Stimulated activated CD4-positive, alpha-beta T cell treated with anti-CD3 and anti-CD28 coated beads, Interleukin-2, amount 100 ng/mL, for 4 hours (primary cell): ENCODE results near the gene MGA.
A peak's percentile ranks its signal among the peaks of the same experiment; 100 is the strongest.

Experiments
- DNase-seq: peaks from one replicate; pipeline ENCODE4 v3.0.0-alpha.2; 2020; ENCODE audit warnings: low read depth

Gene MGA

DNA sequence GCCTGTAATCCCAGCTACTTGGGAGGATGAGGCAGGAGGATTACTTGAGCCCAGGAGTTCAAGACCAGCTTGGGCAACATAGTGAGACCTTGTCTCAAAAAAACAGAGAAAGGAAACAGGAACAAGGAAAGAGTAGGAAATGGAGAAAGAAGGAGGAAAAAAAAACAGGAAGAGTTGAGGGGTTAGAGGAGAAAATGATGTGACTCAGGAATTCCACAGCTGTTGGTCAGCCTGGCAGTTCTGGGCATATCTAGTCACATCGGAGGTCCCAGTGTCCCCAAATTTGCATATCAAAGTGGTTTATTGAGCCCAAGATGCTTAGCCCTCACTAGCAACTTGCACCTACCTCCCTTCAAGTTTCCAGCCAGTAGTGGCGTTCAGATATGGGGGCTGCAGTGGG is 148.9 kb downstream of the MGA start:
- DNase-seq = no peak

GRCh38 chr15:41809526-41810220 is 149.5 kb downstream of the MGA start:
- no peak for DNase-seq

DNA sequence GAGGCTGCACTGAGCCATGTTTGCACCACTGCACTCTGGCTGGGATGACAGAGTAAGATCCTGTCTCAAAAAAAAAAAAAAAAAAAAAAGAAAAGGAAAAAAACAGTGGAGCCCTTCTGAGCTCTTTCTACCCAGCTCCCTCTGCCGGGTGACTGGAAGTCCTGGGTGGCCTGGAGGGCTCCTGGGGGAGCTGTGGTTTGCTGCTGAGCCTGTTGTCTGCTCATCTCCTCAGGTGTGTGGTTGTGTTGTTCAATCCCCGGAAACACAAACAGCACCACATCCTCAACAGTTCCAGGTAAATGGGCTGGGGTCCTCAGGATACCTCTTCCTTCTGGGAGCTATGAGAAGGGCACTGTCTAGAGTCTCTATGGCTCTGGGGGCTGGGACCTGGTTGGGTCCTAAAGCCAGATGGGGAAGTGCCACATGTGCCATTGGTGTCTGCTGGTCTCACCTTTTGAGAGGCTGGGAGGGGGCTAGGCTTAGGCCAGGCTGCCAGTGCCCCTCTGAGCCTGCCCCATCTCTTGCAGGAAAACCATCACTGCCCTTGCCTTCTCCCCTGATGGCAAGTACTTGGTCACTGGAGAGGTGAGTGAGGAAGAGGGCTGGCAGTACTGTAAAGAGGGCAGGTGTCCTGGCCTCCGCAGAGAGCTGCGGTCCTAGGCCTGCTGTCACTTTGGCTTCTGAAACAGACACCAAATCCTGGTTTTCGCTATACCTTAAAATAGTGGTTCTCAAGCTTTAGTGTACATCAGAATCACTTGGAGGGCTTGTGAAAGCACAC is 150.6 kb downstream of the MGA start:
- no peak for DNase-seq

GRCh38 chr15:41811432-41812195 is 151.4 kb downstream of the MGA start:
- peak; percentile 63 for DNase-seq

GRCh38 chr15:41812820-41813375 is 152.7 kb downstream of the MGA start:
- DNase-seq = no peak

DNA sequence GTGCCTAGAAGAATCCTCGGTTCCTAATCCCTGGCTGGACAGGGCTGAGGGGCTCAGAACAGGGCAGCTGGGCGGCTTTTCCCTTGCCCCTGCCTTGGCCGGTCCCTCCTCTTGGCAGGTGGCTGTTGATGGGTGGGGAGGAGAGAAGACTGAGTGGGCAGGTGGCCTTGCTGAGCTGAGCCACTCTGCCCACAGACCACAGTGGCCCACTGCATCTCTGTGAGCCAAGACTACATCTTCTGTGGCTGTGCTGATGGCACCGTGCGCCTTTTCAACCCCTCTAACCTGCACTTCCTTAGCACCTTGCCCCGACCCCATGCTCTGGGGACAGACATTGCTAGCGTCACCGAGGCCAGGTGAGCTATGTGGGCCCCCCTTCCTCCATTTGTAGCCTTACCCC is 153.2 kb downstream of the MGA start:
- DNase-seq = no peak

DNA sequence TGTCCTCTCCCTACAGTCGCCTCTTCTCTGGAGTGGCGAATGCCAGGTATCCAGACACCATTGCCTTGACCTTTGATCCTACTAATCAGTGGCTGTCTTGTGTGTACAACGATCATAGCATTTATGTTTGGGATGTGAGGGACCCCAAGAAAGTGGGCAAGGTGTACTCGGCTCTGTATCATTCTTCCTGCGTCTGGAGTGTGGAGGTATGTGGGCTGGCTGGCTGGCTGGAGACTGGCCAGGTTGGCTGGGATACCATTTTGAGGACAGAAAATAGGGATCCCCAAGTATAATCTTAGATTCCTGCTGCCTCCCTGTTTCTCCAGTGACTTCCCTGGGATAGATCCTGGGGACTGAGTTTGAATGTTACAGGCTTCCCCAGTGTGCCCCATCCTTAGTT is 154.3 kb downstream of the MGA start:
- DNase-seq = no peak

DNA sequence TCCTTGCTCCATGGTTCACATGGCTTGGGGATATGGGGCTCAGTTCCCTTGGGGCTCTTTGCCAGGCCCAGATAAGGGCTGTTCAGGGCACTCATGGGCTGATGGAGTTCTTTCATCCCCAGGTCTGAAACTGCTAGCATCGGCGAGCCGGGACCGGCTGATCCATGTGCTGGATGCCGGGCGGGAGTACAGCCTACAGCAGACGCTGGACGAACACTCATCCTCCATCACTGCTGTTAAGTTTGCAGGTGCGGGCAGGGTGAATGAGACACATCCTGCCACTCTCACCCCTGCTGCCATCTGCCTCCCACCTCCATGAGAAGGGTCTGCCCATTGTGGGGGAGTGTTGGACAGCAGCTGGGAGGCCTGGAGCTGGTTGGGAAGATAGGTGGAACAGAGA is 156.6 kb downstream of the MGA start:
- no peak for DNase-seq

DNA sequence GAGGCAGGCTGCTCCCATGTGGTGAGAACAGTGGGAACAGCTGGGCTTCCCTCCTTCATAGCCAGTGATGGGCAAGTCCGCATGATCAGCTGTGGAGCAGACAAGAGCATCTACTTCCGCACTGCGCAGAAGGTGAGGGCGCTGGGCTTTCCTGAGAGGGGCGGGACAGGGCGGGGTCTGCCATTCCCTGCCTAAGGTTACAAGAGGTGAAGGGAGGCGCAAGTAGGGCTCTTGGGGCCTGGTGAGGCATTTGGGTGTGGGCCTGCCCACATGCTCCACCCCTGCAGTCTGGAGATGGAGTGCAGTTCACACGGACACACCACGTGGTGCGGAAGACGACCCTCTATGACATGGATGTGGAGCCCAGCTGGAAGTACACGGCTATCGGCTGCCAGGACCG is 157.1 kb downstream of the MGA start:
- DNase-seq = no peak

DNA sequence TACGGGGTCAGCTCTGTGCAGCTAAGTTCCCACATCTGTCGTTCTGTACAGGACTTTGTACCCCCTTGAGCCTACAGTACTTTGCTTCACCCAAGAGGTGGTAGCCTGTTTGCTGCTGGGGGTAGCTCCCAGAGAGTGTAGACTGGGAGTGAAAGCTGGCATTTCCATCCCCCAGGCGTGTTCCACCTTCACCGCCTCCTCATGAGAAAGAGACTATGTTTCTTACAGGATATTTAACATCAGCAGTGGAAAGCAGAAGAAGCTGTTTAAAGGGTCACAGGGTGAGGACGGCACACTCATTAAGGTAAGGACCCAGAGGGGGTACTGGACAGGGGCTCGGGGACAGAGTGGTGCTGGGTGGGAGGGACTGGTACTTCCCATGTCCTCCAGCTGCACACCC is 157.6 kb downstream of the MGA start:
- DNase-seq = no peak

DNA sequence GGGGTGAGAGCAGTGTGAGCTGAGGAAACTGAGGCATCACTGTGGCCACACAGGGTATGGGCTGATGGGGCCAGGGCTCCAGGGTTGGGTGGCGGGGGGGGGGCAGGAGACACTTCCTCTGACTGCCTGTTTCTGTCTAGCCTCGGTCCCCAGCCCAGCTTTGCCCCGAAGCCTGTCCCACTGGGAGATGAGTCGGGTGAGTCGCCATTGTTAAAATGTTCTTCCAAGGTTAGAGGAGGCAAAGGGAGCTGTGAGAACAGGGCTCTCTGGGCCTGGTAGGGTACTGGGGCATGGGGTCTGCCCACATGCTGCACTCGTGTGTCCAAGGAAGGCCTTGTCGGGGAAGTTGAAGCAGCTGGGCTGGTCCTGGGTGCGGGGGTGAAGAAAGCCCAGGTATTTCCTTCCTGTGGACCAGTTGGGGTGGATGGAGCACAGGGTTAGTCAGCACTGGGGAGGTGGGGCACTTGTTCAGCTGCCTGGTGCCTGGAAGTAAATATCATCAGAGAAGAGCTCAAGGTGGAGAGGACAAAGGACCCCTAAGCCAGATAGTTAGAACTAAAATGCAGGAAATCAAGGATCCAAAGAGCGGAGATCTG is 159.3 kb downstream of the MGA start:
- DNase-seq = no peak

- DNase-seq = no peak
Measured at GRCh38 chr15:41820791-41821423, 160.7 kb downstream of the MGA start.

GRCh38 chr15:41821831-41822230 is 161.6 kb downstream of the MGA start:
- DNase-seq = no peak

DNA sequence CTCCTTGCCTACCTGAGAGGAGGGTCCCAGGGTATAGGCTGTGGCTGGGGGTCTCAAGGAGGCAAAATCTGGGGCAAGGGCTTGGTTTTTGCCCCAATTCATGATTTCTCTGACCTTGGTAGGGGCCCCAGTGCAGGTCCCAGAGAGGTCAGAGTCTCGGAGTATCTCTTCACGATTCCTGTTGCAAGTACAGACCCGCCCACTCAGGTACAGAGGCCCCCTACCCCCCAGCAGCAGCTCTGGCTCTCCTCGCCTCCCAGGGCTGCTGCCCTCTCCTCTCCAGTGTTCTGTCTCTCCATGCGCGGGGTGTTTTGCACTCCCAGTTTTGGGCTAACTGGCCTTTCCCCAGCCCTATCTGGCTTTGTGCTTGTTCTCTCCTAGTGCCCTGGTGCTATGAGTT is 162.3 kb downstream of the MGA start:
- no peak for DNase-seq
